ENCODE measurements around the gene SGTA.
"Not testable (repeated sequence)": the region's sequence is repeated elsewhere in the genome, so short reads cannot be mapped to it uniquely, and the experiment has no call there.

Gene SGTA

DNA sequence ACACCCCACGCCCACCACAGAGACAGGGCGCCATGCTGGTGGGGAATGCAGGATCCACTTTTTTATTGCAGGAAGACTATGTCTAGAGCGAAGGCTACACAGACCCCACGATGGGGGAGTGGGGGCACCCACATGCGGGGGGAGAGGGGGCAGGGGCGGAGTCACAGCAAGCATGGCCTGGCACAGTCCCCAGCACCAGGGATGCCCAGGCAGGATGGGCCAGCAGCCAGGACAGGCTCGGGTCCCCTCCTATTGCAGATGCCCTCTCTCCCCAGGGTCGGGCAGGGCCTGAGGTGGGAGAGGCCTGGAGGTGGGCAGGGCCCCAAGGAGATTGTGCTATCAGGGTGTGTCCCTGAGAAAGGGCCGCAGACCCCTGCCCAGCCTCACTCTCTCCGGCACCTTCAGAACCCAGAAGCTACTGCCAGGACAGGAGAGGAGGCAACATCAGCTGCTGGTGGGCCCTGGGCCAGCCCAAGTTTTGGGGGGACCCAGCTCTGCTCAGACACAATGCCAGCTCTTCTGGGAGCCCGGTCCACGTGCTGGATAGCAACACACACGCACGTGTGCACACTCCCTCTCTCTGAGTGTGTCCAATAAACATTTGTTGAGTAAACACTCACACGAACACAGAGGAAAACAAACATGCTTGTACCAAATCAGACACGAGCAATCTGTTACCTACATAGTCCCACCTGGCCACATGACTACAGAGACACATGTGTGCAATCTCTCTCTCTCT lies 68.4 kb downstream of the SGTA start:
- H3K4me2 ChIP-seq (ENCODE audit: low read length): no peak overlapping the region
- no peak for TF ChIP-seq CTCF (IDR thresholded peaks at IDR 0.05)
- no peak overlapping the region for H3K4me3 ChIP-seq (ENCODE audit: low read depth, low read length)
- no peaks in the 10 kb centered on the region for H3K27me3 ChIP-seq (ENCODE audit: control insufficient read depth, insufficient read depth, low read length)
- no peak overlapping the region for H3K9ac ChIP-seq
- H2AFZ ChIP-seq: no peak overlapping the region
- H3K36me3 ChIP-seq (ENCODE audit: control insufficient read depth, insufficient read depth, low read length): no peaks in the 10 kb centered on the region
- no peaks in the 10 kb centered on the region for H3K9me3 ChIP-seq (ENCODE audit: control insufficient read depth, low read length)
- peaks cover 2% of the 10 kb centered on the region for H3K4me1 ChIP-seq
- H3K79me2 ChIP-seq: no peaks in the 10 kb centered on the region
- H3K27ac ChIP-seq: no peak overlapping the region

DNA sequence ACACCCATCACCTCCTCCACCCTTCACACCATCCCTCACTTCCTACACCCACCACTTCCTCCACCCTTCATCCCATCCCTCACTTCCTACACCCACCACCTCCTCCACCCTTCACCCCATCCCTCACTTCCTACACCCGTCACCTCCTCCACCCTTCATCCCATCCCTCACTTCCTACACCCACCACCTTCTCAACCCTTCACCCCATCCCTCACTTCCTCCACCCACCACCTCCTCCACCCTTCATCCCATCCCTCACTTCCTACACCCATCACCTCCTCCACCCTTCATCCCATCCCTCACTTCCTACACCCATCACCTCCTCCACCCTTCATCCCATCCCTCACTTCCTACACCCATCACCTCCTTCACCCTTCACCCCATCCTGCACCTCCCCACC lies 69.0 kb downstream of the SGTA start:
- not testable (repeated sequence) for H3K27ac ChIP-seq; H3K79me2 ChIP-seq; H3K36me3 ChIP-seq (ENCODE audit: control insufficient read depth, insufficient read depth, low read length); H3K27me3 ChIP-seq (ENCODE audit: control insufficient read depth, insufficient read depth, low read length); H3K4me1 ChIP-seq; H3K4me3 ChIP-seq (ENCODE audit: low read depth, low read length); H2AFZ ChIP-seq; H3K4me2 ChIP-seq (ENCODE audit: low read length); H3K9ac ChIP-seq; H3K9me3 ChIP-seq (ENCODE audit: control insufficient read depth, low read length)

DNA sequence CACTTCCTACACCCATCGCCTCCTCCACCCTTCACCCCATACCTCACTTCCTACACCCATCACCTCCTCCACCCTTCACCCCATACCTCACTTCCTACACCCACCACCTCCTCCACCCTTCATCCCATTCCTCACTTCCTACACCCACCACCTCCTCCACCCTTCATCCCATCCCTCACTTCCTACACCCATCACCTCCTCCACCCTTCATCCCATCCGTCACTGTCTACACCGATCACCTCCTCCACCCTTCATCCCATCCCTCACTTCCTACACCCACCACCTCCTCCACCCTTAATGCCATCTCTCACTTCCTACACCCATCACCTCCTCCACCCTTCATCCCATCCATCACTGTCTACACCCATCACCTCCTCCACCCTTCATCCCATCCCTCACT lies 69.9 kb downstream of the SGTA start:
- H3K27me3 ChIP-seq (ENCODE audit: control insufficient read depth, insufficient read depth, low read length); H3K36me3 ChIP-seq (ENCODE audit: control insufficient read depth, insufficient read depth, low read length); H3K4me3 ChIP-seq (ENCODE audit: low read depth, low read length); H3K4me2 ChIP-seq (ENCODE audit: low read length); H3K79me2 ChIP-seq; H3K9me3 ChIP-seq (ENCODE audit: control insufficient read depth, low read length); H3K4me1 ChIP-seq; H3K27ac ChIP-seq; H3K9ac ChIP-seq; H2AFZ ChIP-seq: not testable (repeated sequence)

DNA sequence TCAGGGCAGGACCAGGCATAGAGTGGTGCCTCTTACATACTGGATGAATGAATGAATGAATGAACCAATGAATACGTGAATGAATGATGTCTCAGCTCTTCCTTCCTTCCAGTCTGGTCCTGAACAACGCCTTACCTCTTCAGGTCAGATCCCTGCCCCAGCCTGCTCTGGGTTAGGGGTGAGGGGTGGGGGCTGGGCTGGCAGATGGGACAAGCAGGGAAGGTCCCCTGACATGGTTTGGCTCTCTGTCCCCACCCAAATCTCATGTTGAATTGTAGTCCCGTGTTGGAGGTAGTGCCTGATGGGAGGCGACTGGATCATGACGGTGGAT lies 71.2 kb downstream of the SGTA start:
- TF ChIP-seq CTCF (IDR thresholded peaks at IDR 0.05): no peak
- Histone ChIP-seq H3K36me3 (ENCODE audit: control insufficient read depth, insufficient read depth, low read length) (no peaks in the 10 kb centered on the region), H3K4me2 (ENCODE audit: low read length) (no peak overlapping the region), H3K27me3 (ENCODE audit: control insufficient read depth, insufficient read depth, low read length) (no peaks in the 10 kb centered on the region), H3K79me2 (no peaks in the 10 kb centered on the region), H3K4me1 (no peaks in the 10 kb centered on the region), H3K9me3 (ENCODE audit: control insufficient read depth, low read length) (no peaks in the 10 kb centered on the region), H2AFZ (no peak overlapping the region), H3K27ac (no peak overlapping the region), H3K9ac (no peak overlapping the region), H3K4me3 (ENCODE audit: low read depth, low read length) (no peak overlapping the region)

DNA sequence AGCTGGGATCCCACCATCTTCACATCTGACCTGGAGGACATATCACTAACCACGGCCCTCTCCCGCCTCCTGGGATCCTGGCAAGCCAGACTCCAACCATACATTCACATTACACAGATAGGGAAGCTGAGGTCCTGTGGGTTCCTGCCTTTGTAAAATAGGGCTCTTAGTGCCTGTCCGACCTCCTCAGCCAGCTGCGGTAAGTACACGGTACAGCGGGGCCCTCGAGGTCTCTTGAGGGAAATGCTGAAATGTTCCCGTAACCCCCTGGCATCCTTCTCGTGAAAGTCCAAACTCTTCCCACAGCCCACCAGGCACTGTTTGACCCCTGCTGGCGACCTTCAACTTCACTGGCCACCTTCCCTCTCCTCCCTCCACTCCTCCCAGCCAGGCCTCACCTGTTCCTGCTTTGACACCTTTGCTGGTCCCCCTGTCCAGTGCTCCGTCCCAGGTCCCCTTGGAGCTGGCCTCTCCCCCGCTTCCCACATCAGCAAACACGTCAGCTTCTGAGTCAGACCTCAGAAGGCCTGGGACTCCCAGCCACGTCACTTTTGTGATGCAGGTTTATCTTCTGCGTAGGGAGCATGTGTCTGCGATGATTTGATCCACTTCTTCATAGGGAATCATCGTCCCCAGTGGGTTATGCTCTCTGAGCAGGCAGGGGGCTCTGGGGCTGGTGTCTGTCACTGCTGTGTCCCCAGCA lies 71.8 kb downstream of the SGTA start:
- Histone ChIP-seq H3K27ac (no peak overlapping the region), H3K27me3 (ENCODE audit: control insufficient read depth, insufficient read depth, low read length) (no peaks in the 10 kb centered on the region), H3K9me3 (ENCODE audit: control insufficient read depth, low read length) (no peaks in the 10 kb centered on the region), H3K4me1 (no peaks in the 10 kb centered on the region), H3K9ac (no peak overlapping the region), H2AFZ (no peak overlapping the region), H3K4me3 (ENCODE audit: low read depth, low read length) (no peak overlapping the region), H3K79me2 (no peaks in the 10 kb centered on the region), H3K36me3 (ENCODE audit: control insufficient read depth, insufficient read depth, low read length) (no peaks in the 10 kb centered on the region), H3K4me2 (ENCODE audit: low read length) (no peak overlapping the region)
- TF ChIP-seq CTCF (IDR thresholded peaks at IDR 0.05): no peak
